Stimulated activated CD4-positive, alpha-beta T cell treated with anti-CD3 and anti-CD28 coated beads, Interleukin-4, amount 100 ng/mL, for 4 hours (primary cell): ENCODE data around the gene PARD3.

Experiments used
- DNase-seq, 2 experiments: peaks; one replicate each; pipeline ENCODE4 v3.0.0-alpha.2; 2020

Gene PARD3

GRCh38 chr10:34192646-34193045, 622.5 kb downstream of the PARD3 start:
- DNase-seq, result no peak

GRCh38 chr10:34191406-34191805, 623.7 kb downstream of the PARD3 start:
- no peak for DNase-seq

- no peak for DNase-seq
Observed at GRCh38 chr10:34190580-34190979, 624.5 kb downstream of the PARD3 start.

- no peak for DNase-seq
Observed at GRCh38 chr10:34189830-34190229, 625.3 kb downstream of the PARD3 start.

- DNase-seq, result no peak
Observed at GRCh38 chr10:34188221-34188620, 626.9 kb downstream of the PARD3 start.

- no peak for DNase-seq
Observed at GRCh38 chr10:34187201-34187600, 627.9 kb downstream of the PARD3 start.

- DNase-seq, result no peak
Observed at GRCh38 chr10:34186745-34187144, 628.4 kb downstream of the PARD3 start.

GRCh38 chr10:34185998-34186397, 629.1 kb downstream of the PARD3 start:
- DNase-seq, result no peak

- DNase-seq, result no peak
Observed at GRCh38 chr10:34184939-34185386, 630.1 kb downstream of the PARD3 start.

GRCh38 chr10:34184397-34184796, 630.7 kb downstream of the PARD3 start:
- DNase-seq, result no peak

- DNase-seq, result no peak
Observed at GRCh38 chr10:34183016-34183796, 631.9 kb downstream of the PARD3 start.

GRCh38 chr10:34181553-34182300, 633.4 kb downstream of the PARD3 start:
- no peak for DNase-seq

GRCh38 chr10:34180749-34181148, 634.3 kb downstream of the PARD3 start:
- DNase-seq, result no peak

GRCh38 chr10:34179280-34179679, 635.8 kb downstream of the PARD3 start:
- DNase-seq, result no peak

GRCh38 chr10:34178756-34179155, 636.3 kb downstream of the PARD3 start:
- no peak for DNase-seq

GRCh38 chr10:34178196-34178595, 636.9 kb downstream of the PARD3 start:
- DNase-seq, result no peak

GRCh38 chr10:34177445-34177844, 637.7 kb downstream of the PARD3 start:
- DNase-seq, result no peak

GRCh38 chr10:34176351-34176750, 638.7 kb downstream of the PARD3 start:
- DNase-seq, result no peak

- no peak for DNase-seq
Observed at GRCh38 chr10:34175121-34175520, 640.0 kb downstream of the PARD3 start.

- DNase-seq, result no peak
Observed at GRCh38 chr10:34172936-34173533, 642.1 kb downstream of the PARD3 start.

- DNase-seq, result no peak
Observed at GRCh38 chr10:34171957-34172527, 643.1 kb downstream of the PARD3 start.

- no peak for DNase-seq
Observed at GRCh38 chr10:34169677-34170076, 645.4 kb downstream of the PARD3 start.

- no peak for DNase-seq
Observed at GRCh38 chr10:34169131-34169530, 646.0 kb downstream of the PARD3 start.

GRCh38 chr10:34168439-34168838, 646.7 kb downstream of the PARD3 start:
- no peak for DNase-seq
